Astrocyte (in vitro differentiated cells and primary cell): ENCODE measurements around the gene PGC. TPM values are rescaled to one million over a fixed set of nuclear protein-coding genes. Genes with fewer than 3 reads are reported as not detected.
A peak's percentile ranks its signal among the peaks of the same experiment; 100 is the strongest.

Experiments used
- DNase-seq: peaks from one replicate; pipeline ENCODE4 v3.0.0-alpha.2; 2010; ENCODE audit warnings: low read depth
- FAIRE-seq: peaks from 2 replicates; lab custom pipeline; 2011; peaks lifted over from hg19 to GRCh38; lab: Jason Lieb, UNC
- H2AFZ ChIP-seq: 2 replicates; pipeline ENCODE4 v1.6.0; 2012; ENCODE audit warnings: low read depth, low read length, inconsistent platforms
- H3K27ac ChIP-seq: 2 replicates; pipeline ENCODE4 v1.5.1; 2011; ENCODE audit warnings: low read depth, low read length, inconsistent platforms
- H3K27me3 ChIP-seq: 2 replicates; pipeline ENCODE4 v1.6.0; 2011; ENCODE audit warnings: low read length, inconsistent platforms; ENCODE audit not compliant: insufficient read depth
- H3K36me3 ChIP-seq: 2 replicates; pipeline ENCODE4 v1.5.1; 2011; ENCODE audit warnings: low read length, inconsistent platforms; ENCODE audit not compliant: insufficient read depth
- H3K4me1 ChIP-seq: 2 replicates; pipeline ENCODE4 v1.5.1; 2011; ENCODE audit warnings: low read length, inconsistent platforms; ENCODE audit not compliant: insufficient read depth
- H3K4me2 ChIP-seq: 2 replicates; pipeline ENCODE4 v1.6.0; 2012; ENCODE audit warnings: low read length, inconsistent platforms
- H3K4me3 ChIP-seq: 2 replicates; pipeline ENCODE4 v1.5.1; 2011; ENCODE audit warnings: low read depth, mild to moderate bottlenecking, low read length, inconsistent platforms; ENCODE audit not compliant: insufficient read depth
- H3K79me2 ChIP-seq: 2 replicates; pipeline ENCODE4 v1.6.0; 2012; ENCODE audit warnings: mild to moderate bottlenecking, low read length, inconsistent platforms; ENCODE audit not compliant: insufficient read depth
- H3K9ac ChIP-seq: 2 replicates; pipeline ENCODE4 v1.6.0; 2012; ENCODE audit warnings: mild to moderate bottlenecking, low read length, inconsistent platforms
- H3K9me3 ChIP-seq: 2 replicates; pipeline ENCODE4 v1.5.1; 2012; ENCODE audit warnings: low read depth, mild to moderate bottlenecking, low read length, inconsistent platforms; ENCODE audit not compliant: insufficient read depth
- H4K20me1 ChIP-seq: 2 replicates; pipeline ENCODE4 v1.6.0; 2012; ENCODE audit warnings: low read length, inconsistent platforms; ENCODE audit not compliant: insufficient read depth
- H3K27ac Mint-ChIP-seq: one replicate; pipeline ENCODE4 v1.8.0; 2021; ENCODE audit warnings: mild to moderate bottlenecking, mixed read lengths; ENCODE audit not compliant: unreplicated experiment
- H3K27me3 Mint-ChIP-seq: one replicate; pipeline ENCODE4 v1.8.0; 2021; ENCODE audit warnings: low read depth, mixed read lengths; ENCODE audit not compliant: unreplicated experiment
- H3K36me3 Mint-ChIP-seq: one replicate; pipeline ENCODE4 v1.8.0; 2021; ENCODE audit warnings: low read depth, mixed read lengths; ENCODE audit not compliant: unreplicated experiment
- H3K4me1 Mint-ChIP-seq: one replicate; pipeline ENCODE4 v1.8.0; 2021; ENCODE audit warnings: low read depth, mixed read lengths; ENCODE audit not compliant: unreplicated experiment
- H3K4me3 Mint-ChIP-seq: one replicate; pipeline ENCODE4 v1.8.0; 2021; ENCODE audit warnings: mild to moderate bottlenecking, moderate library complexity, mixed read lengths; ENCODE audit not compliant: unreplicated experiment
- H3K9me3 Mint-ChIP-seq: one replicate; pipeline ENCODE4 v1.8.0; 2021; ENCODE audit warnings: mild to moderate bottlenecking, mixed read lengths; ENCODE audit not compliant: unreplicated experiment
- EZH2 ChIP-seq: IDR thresholded peaks from 2 replicates; pipeline ENCODE4 v1.6.1; 2012; ENCODE audit warnings: mild to moderate bottlenecking, low read length, inconsistent platforms; ENCODE audit not compliant: insufficient read depth
- total RNA-seq: library from RNA; stranded (reverse); gene quantifications from 2 replicates; pipeline ENCODE4 v1.2.1, GENCODE V29; 2021
- TF ChIP-seq, protein P1 (sequence below): IDR thresholded peaks from 2 replicates; pipeline ENCODE4 v1.5.1; 2011; ENCODE audit warnings: low read depth, mild to moderate bottlenecking, inconsistent platforms, low read length, moderate library complexity; ENCODE audit not compliant: insufficient read depth

Gene PGC
- total RNA-seq, 1 donor from 2014 or later, result not detected

DNA sequence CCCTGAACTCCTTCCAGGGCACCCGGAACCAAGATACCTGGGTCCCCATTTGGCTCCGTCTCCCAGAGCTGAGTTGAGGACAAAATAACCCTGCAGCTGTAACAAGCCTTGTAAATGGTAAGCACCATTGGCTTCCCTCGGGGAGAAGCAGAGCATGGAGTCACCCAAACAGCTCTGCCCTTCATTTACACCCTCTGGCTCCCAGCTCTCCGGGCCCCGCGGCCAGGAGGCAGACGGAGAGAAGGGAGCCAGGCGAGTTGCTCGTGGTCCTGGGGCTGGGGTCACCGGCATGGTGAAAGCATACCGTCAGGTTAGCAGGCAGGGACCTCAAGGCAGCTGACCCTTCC is 13.9 kb downstream of the PGC start:
- H3K79me2 ChIP-seq, result peaks cover 6% of the 10 kb centered on the region
- no peaks in the 10 kb centered on the region for H3K9me3 Mint-ChIP-seq
- peak overlapping the region; percentile 96 for H3K4me2 ChIP-seq
- peaks cover 25% of the 10 kb centered on the region for H3K27me3 Mint-ChIP-seq
- no peaks in the 10 kb centered on the region for H3K27me3 ChIP-seq
- DNase-seq (no peak), FAIRE-seq (no peak)
- TF ChIP-seq EZH2, result no peak
- TF ChIP-seq, protein P1, sequence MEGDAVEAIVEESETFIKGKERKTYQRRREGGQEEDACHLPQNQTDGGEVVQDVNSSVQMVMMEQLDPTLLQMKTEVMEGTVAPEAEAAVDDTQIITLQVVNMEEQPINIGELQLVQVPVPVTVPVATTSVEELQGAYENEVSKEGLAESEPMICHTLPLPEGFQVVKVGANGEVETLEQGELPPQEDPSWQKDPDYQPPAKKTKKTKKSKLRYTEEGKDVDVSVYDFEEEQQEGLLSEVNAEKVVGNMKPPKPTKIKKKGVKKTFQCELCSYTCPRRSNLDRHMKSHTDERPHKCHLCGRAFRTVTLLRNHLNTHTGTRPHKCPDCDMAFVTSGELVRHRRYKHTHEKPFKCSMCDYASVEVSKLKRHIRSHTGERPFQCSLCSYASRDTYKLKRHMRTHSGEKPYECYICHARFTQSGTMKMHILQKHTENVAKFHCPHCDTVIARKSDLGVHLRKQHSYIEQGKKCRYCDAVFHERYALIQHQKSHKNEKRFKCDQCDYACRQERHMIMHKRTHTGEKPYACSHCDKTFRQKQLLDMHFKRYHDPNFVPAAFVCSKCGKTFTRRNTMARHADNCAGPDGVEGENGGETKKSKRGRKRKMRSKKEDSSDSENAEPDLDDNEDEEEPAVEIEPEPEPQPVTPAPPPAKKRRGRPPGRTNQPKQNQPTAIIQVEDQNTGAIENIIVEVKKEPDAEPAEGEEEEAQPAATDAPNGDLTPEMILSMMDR, result no peak
- H2AFZ ChIP-seq, result peak overlapping the region; percentile 88
- no peak overlapping the region for H3K27ac Mint-ChIP-seq
- peak overlapping the region; percentile 74 for H3K9ac ChIP-seq
- H3K4me3 ChIP-seq, result peak overlapping the region; percentile 62
- H3K4me3 Mint-ChIP-seq, result peak overlapping the region; percentile 81
- H4K20me1 ChIP-seq, result peaks cover 14% of the 10 kb centered on the region
- no peak overlapping the region for H3K27ac ChIP-seq
- H3K4me1 Mint-ChIP-seq, result peaks cover 7% of the 10 kb centered on the region
- H3K36me3 ChIP-seq, result no peaks in the 10 kb centered on the region
- no peaks in the 10 kb centered on the region for H3K36me3 Mint-ChIP-seq
- H3K4me1 ChIP-seq, result peaks cover 28% of the 10 kb centered on the region
- no peaks in the 10 kb centered on the region for H3K9me3 ChIP-seq

DNA sequence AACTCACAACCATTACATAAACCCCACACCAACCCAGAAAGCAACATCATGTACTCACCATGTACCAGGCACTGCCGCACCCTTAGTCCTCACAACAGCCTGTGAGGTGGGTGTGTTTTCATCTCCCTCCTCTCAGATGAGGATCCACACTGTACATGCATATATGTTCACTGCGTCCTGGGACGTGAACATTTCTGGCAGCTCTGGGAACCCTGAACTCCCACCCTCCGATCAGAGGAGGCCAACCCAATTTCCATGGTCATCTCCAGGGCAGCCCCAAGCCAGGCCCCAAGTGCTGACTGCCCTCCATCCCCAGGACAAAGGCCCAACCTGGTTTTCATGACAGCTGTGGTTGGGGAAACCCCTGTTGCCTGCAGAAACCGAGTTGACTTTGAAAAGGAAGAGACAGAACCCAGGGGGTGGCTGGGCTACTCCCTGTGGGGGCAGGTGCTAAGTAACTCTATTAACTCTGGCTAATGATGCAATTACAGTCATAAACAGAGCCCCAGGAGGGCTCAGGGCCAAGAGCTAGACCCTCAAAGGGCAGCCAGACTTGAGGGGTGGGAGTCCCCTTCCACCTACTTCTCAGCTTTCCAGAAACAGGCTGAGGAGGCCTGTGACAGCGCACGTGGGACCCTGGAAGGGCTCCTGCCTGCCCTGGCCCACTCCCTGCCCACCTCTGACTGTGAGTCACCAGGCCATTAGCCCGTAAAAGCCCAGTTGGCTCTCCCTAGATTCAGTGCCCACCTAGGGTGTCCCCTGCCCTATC is 14.4 kb downstream of the PGC start:
- no peak overlapping the region for H3K27ac ChIP-seq
- FAIRE-seq (no peak), DNase-seq (no peak)
- H3K4me2 ChIP-seq, result peak overlapping the region; percentile 96
- peak overlapping the region; percentile 88 for H2AFZ ChIP-seq
- H3K4me3 ChIP-seq, result peak overlapping the region; percentile 62
- TF ChIP-seq, protein P1, result no peak
- no peak for TF ChIP-seq EZH2
- no peaks in the 10 kb centered on the region for H3K27me3 ChIP-seq
- peaks cover 6% of the 10 kb centered on the region for H3K79me2 ChIP-seq
- H3K4me1 Mint-ChIP-seq, result peaks cover 7% of the 10 kb centered on the region
- no peaks in the 10 kb centered on the region for H3K36me3 ChIP-seq
- H3K9me3 Mint-ChIP-seq, result no peaks in the 10 kb centered on the region
- H3K27me3 Mint-ChIP-seq, result peaks cover 29% of the 10 kb centered on the region
- H3K4me1 ChIP-seq, result peaks cover 28% of the 10 kb centered on the region
- peaks cover 14% of the 10 kb centered on the region for H4K20me1 ChIP-seq
- H3K9ac ChIP-seq, result peak overlapping the region; percentile 74
- H3K9me3 ChIP-seq, result no peaks in the 10 kb centered on the region
- H3K27ac Mint-ChIP-seq, result peak overlapping the region; percentile 50
- peak overlapping the region; percentile 81 for H3K4me3 Mint-ChIP-seq
- H3K36me3 Mint-ChIP-seq, result no peaks in the 10 kb centered on the region

DNA sequence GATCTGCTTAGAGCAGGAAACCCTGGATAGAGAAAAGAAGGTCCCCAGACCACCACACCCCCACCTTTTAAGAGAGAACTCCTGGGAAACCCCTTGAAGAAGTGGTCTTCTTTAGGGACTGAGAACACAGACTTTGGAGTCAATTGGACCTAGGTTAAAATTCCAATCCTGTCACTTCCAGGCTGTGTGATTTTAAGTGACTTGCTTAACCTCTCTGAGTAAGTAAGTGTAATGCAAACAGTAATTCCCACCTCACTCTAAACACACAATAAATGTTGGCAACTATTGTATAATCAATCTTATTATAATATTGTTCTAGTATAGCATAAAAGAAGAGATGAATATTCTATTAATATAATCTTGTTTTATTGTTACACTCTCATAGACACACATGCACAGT is 15.0 kb downstream of the PGC start:
- Mint-ChIP-seq H3K4me1 (peaks cover 7% of the 10 kb centered on the region), H3K9me3 (no peaks in the 10 kb centered on the region), H3K36me3 (no peaks in the 10 kb centered on the region), H3K27me3 (peaks cover 29% of the 10 kb centered on the region), H3K4me3 (no peak overlapping the region), H3K27ac (no peak overlapping the region)
- Histone ChIP-seq H3K79me2 (peaks cover 6% of the 10 kb centered on the region), H3K4me1 (peaks cover 28% of the 10 kb centered on the region), H4K20me1 (peaks cover 14% of the 10 kb centered on the region), H3K4me2 (no peak overlapping the region), H3K27ac (no peak overlapping the region), H3K36me3 (no peaks in the 10 kb centered on the region), H3K4me3 (no peak overlapping the region), H3K9ac (no peak overlapping the region), H3K9me3 (no peaks in the 10 kb centered on the region), H2AFZ (no peak overlapping the region), H3K27me3 (no peaks in the 10 kb centered on the region)
- DNase-seq (no peak), FAIRE-seq (no peak)
- no peak for TF ChIP-seq EZH2
- TF ChIP-seq, protein P1, result no peak
